ENCODE measurements around the gene SNX18. TPM values are rescaled to one million over a fixed set of nuclear protein-coding genes. Genes with fewer than 3 reads are reported as not detected.

The SNX18 gene
- polyA plus RNA-seq, 2 of the 4 experiments (the other 2 are of a cell fraction), result 7.1 to 8.1 TPM

- no peak overlapping the region for H3K4me2 ChIP-seq
- no peak for ATAC-seq
- 83% methylated on average over 3 of the region's 3 CpGs for WGBS (ENCODE audit: missing lambda C conversion rate)
- no peak for DNase-seq (ENCODE audit: low read depth in 1 of 2, low spot score in 1 of 2)
- H3K9me3 ChIP-seq, result no peaks in the 10 kb centered on the region
- H3K4me1 ChIP-seq, result no peaks in the 10 kb centered on the region
- ChIA-PET POLR2A (no interaction called here), CTCF (no interaction called here)
- no peak overlapping the region for H3K27ac ChIP-seq
- TF ChIP-seq RNF2 (IDR thresholded peaks at IDR 0.05; ENCODE audit: borderline replicate concordance, low read depth), result no peak
- TF ChIP-seq EHF (CRISPR knock-in tag; IDR thresholded peaks at IDR 0.05), result no peak
- no peak for TF ChIP-seq TFCP2L1 (CRISPR knock-in tag; IDR thresholded peaks at IDR 0.05)
- TF ChIP-seq TP53 (CRISPR knock-in tag; IDR thresholded peaks at IDR 0.05), result no peak
- TF ChIP-seq, protein P1, sequence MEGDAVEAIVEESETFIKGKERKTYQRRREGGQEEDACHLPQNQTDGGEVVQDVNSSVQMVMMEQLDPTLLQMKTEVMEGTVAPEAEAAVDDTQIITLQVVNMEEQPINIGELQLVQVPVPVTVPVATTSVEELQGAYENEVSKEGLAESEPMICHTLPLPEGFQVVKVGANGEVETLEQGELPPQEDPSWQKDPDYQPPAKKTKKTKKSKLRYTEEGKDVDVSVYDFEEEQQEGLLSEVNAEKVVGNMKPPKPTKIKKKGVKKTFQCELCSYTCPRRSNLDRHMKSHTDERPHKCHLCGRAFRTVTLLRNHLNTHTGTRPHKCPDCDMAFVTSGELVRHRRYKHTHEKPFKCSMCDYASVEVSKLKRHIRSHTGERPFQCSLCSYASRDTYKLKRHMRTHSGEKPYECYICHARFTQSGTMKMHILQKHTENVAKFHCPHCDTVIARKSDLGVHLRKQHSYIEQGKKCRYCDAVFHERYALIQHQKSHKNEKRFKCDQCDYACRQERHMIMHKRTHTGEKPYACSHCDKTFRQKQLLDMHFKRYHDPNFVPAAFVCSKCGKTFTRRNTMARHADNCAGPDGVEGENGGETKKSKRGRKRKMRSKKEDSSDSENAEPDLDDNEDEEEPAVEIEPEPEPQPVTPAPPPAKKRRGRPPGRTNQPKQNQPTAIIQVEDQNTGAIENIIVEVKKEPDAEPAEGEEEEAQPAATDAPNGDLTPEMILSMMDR (IDR thresholded peaks at IDR 0.05), result no peak
- no peak for TF ChIP-seq FOSL2 (IDR thresholded peaks at IDR 0.05)
- TF ChIP-seq FOSL2 (CRISPR knock-in tag; IDR thresholded peaks at IDR 0.05), result no peak
- no peak for TF ChIP-seq GATA3 (IDR thresholded peaks at IDR 0.05; ENCODE audit: borderline replicate concordance)
- TF ChIP-seq, protein P2, sequence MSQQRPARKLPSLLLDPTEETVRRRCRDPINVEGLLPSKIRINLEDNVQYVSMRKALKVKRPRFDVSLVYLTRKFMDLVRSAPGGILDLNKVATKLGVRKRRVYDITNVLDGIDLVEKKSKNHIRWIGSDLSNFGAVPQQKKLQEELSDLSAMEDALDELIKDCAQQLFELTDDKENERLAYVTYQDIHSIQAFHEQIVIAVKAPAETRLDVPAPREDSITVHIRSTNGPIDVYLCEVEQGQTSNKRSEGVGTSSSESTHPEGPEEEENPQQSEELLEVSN (IDR thresholded peaks at IDR 0.05; ENCODE audit: borderline replicate concordance, low read depth), result no peak
- TF ChIP-seq CEBPB (IDR thresholded peaks at IDR 0.05), result no peak
- TF ChIP-seq EP300 (IDR thresholded peaks at IDR 0.05), result no peak
- TF ChIP-seq HOXA7 (CRISPR knock-in tag; IDR thresholded peaks at IDR 0.05), result no peak
- TF ChIP-seq EHMT2 (IDR thresholded peaks at IDR 0.05; ENCODE audit: low read depth), result no peak
- no peak for TF ChIP-seq RAD21 (conservative IDR thresholded peaks at IDR 0.05 in 1 of 2, IDR thresholded peaks at IDR 0.05 in 1 of 2)
- H3K4me3 ChIP-seq, result no peak overlapping the region
- no peak for FAIRE-seq
Observed at GRCh38 chr5:54556141-54556540, 38.6 kb downstream of the SNX18 start.

GRCh38 chr5:54558362-54558761 lies 40.8 kb downstream of the SNX18 start:
- Histone ChIP-seq H3K4me2 (no peak overlapping the region), H3K9me3 (no peaks in the 10 kb centered on the region), H3K4me1 (no peaks in the 10 kb centered on the region), H3K4me3 (no peak overlapping the region), H3K27ac (no peak overlapping the region)
- ATAC-seq (no peak), DNase-seq (ENCODE audit: low read depth in 1 of 2, low spot score in 1 of 2) (no peak), FAIRE-seq (no peak)
- 9% methylated on average over 1 of the region's 1 CpG for WGBS (ENCODE audit: missing lambda C conversion rate)
- ChIA-PET POLR2A (no interaction called here), CTCF (interaction anchor here (1.4 kb wide), 1 partner anchor 30 kb away, joined by 3 read pairs; no protein-coding TSS in a partner anchor)
- TF ChIP-seq ZNF302 (CRISPR knock-in tag; IDR thresholded peaks at IDR 0.05) (no peak), HMGXB4 (CRISPR knock-in tag; IDR thresholded peaks at IDR 0.05; ENCODE audit: borderline replicate concordance) (no peak), NFE2L2 (conservative IDR thresholded peaks at IDR 0.05; ENCODE audit: low read length) (no peak), HEYL (CRISPR knock-in tag; IDR thresholded peaks at IDR 0.05) (no peak), POLR2AphosphoS2 (conservative IDR thresholded peaks at IDR 0.05; ENCODE audit: low read length) (no peak), FOXS1 (CRISPR knock-in tag; IDR thresholded peaks at IDR 0.05) (no peak), RAD21 (conservative IDR thresholded peaks at IDR 0.05 in 1 of 2, IDR thresholded peaks at IDR 0.05 in 1 of 2) (no peak), ZFP36 (IDR thresholded peaks at IDR 0.05; ENCODE audit: borderline replicate concordance, partially characterized antibody) (no peak), EHF (CRISPR knock-in tag; IDR thresholded peaks at IDR 0.05) (no peak), SREBF2 (IDR thresholded peaks at IDR 0.05) (no peak), BHLHE40 (IDR thresholded peaks at IDR 0.05; ENCODE audit: low read depth, low read length) (no peak), MAZ (IDR thresholded peaks at IDR 0.05; ENCODE audit: borderline replicate concordance, low read depth, low read length) (no peak), EHMT2 (IDR thresholded peaks at IDR 0.05; ENCODE audit: low read depth) (no peak), RFX5 (IDR thresholded peaks at IDR 0.05) (no peak), CBX8 (IDR thresholded peaks at IDR 0.05) (no peak)
- TF ChIP-seq, protein P3, sequence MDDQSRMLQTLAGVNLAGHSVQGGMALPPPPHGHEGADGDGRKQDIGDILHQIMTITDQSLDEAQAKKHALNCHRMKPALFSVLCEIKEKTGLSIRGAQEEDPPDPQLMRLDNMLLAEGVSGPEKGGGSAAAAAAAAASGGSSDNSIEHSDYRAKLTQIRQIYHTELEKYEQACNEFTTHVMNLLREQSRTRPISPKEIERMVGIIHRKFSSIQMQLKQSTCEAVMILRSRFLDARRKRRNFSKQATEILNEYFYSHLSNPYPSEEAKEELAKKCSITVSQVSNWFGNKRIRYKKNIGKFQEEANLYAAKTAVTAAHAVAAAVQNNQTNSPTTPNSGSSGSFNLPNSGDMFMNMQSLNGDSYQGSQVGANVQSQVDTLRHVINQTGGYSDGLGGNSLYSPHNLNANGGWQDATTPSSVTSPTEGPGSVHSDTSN (IDR thresholded peaks at IDR 0.05), result no peak
- TF ChIP-seq, protein P4, sequence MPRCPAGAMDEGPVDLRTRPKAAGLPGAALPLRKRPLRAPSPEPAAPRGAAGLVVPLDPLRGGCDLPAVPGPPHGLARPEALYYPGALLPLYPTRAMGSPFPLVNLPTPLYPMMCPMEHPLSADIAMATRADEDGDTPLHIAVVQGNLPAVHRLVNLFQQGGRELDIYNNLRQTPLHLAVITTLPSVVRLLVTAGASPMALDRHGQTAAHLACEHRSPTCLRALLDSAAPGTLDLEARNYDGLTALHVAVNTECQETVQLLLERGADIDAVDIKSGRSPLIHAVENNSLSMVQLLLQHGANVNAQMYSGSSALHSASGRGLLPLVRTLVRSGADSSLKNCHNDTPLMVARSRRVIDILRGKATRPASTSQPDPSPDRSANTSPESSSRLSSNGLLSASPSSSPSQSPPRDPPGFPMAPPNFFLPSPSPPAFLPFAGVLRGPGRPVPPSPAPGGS (IDR thresholded peaks at IDR 0.05), result no peak

Data from A549 (cell line).